GM12878 (cell line): ENCODE data around the gene LSP1. TPM values are rescaled to one million over a fixed set of nuclear protein-coding genes. Genes with fewer than 3 reads are reported as not detected.
A peak's percentile ranks its signal among the peaks of the same experiment; 100 is the strongest.

Source experiments
- ATAC-seq: fragments of 200-7000 bp; cut with Tn5 transposase; 3 replicates; pipeline ENCODE4 v1.9.1; 2020; ENCODE audit warnings: mild to moderate bottlenecking, moderate library complexity
- BruUV-seq: library from RNA; stranded (reverse); fragments of 400-500 nt; replicated peaks from 2 replicates; lab custom pipeline; 2021; lab: Mats Ljungman, UMichigan
- CTCF ChIA-PET: fragments of 300-600 bp; sonication (Branson Sonifier 250); formaldehyde crosslinking; extraction: SDS; loops from one replicate; lab custom pipeline; 2021; ENCODE audit warnings: inconsistent platforms; lab: Yijun Ruan, JAX
- POLR2A ChIA-PET: fragments of 350-600 bp; formaldehyde crosslinking; extraction: SDS; loops from one replicate; lab custom pipeline; 2021; ENCODE audit warnings: inconsistent platforms; lab: Charles Lee
- RAD21 ChIA-PET: fragments of 300-600 bp; sonication (Branson Sonifier 250); formaldehyde crosslinking; loops from one replicate; lab custom pipeline; 2023; ENCODE audit warnings: antibody characterized with exemption; ENCODE audit not compliant: unreplicated experiment; lab: Charles Lee
- SMC1A ChIA-PET: fragments of 300-600 bp; sonication (Branson Sonifier 250); formaldehyde crosslinking; loops from one replicate; lab custom pipeline; 2023; ENCODE audit not compliant: unreplicated experiment, uncharacterized antibody; lab: Charles Lee
- DNase-seq: peaks from one replicate; pipeline ENCODE4 v3.0.0-alpha.2; 2011; ENCODE audit warnings: low read depth, low spot score
- FAIRE-seq: peaks from 3 replicates; lab custom pipeline; 2011; peaks lifted over from hg19 to GRCh38; lab: Jason Lieb, UNC
- H2AFZ ChIP-seq: 2 replicates; pipeline ENCODE4 v1.6.0; 2011; ENCODE audit warnings: low read depth, low read length, control low read depth; ENCODE audit not compliant: control insufficient read depth
- H3K27ac ChIP-seq: 2 replicates; pipeline ENCODE4 v1.5.1; 2011; ENCODE audit warnings: control low read depth; ENCODE audit not compliant: control insufficient read depth, insufficient read depth
- H3K27me3 ChIP-seq, 2 experiments: replicated peaks in 1 of 2; 2 replicates each; pipeline versions ENCODE4 v1.6.0 to v1.6.1; 2011; ENCODE audit warnings: low read length in 1 of 2; ENCODE audit not compliant: control insufficient read depth in 2 of 2, insufficient read depth in 2 of 2
- H3K36me3 ChIP-seq, 2 experiments: 2 replicates each; pipeline ENCODE4 v1.5.1; 2011; ENCODE audit warnings: low read length in 1 of 2; ENCODE audit not compliant: control insufficient read depth in 2 of 2, insufficient read depth in 2 of 2
- H3K4me1 ChIP-seq: 2 replicates; pipeline ENCODE4 v1.6.1; 2011; ENCODE audit warnings: mild to moderate bottlenecking, low read length, moderate library complexity, mixed read lengths; ENCODE audit not compliant: control insufficient read depth, insufficient read depth
- H3K4me2 ChIP-seq: 2 replicates; pipeline ENCODE4 v1.6.0; 2011; ENCODE audit warnings: control low read depth; ENCODE audit not compliant: control insufficient read depth, insufficient read depth
- H3K4me3 ChIP-seq: fragments of 200-600 bp; sonication (generic); 2 replicates; pipeline ENCODE4 v1.5.1; 2016
- H3K79me2 ChIP-seq: 2 replicates; pipeline ENCODE4 v1.6.0; 2011; ENCODE audit warnings: low read length; ENCODE audit not compliant: control insufficient read depth, insufficient read depth
- H3K9ac ChIP-seq: 2 replicates; pipeline ENCODE4 v1.8.0; 2011; ENCODE audit warnings: low read length, control low read depth, mixed read lengths; ENCODE audit not compliant: control insufficient read depth, insufficient read depth
- H3K9me3 ChIP-seq: replicated peaks from 3 replicates; pipeline ENCODE4 v1.5.1; 2011; ENCODE audit warnings: mild to moderate bottlenecking, low read length; ENCODE audit not compliant: control insufficient read depth, insufficient read depth
- H4K20me1 ChIP-seq: 2 replicates; pipeline ENCODE4 v1.6.0; 2011; ENCODE audit not compliant: control insufficient read depth, insufficient read depth
- ESRRA ChIP-seq: IDR thresholded peaks from 2 replicates; pipeline ENCODE4 v1.6.1; 2012; ENCODE audit warnings: mild to moderate bottlenecking, low read length, improper control_type of control experiment
- ETV6 ChIP-seq, 2 experiments: fragments of 450-650 bp in 1 of 2; IDR thresholded peaks in 1 of 2; conservative IDR thresholded peaks in 1 of 2; 2 replicates each; pipeline ENCODE4 v1.6.1; 2014; ENCODE audit warnings: antibody characterized with exemption in 1 of 2, borderline replicate concordance in 1 of 2, low read depth in 1 of 2, mild to moderate bottlenecking in 1 of 2, moderate library complexity in 1 of 2
- IKZF2 ChIP-seq, 2 experiments: fragments of 450-650 bp; IDR thresholded peaks; 2 replicates each; pipeline ENCODE4 v1.6.1; 2017; ENCODE audit warnings: mild to moderate bottlenecking in 2 of 2, moderate library complexity in 2 of 2
- NR2C2 ChIP-seq: IDR thresholded peaks from 2 replicates; pipeline ENCODE4 v1.6.1; 2011; ENCODE audit warnings: borderline replicate concordance, low read depth; ENCODE audit not compliant: control insufficient read depth, insufficient read length
- POLR2A ChIP-seq: IDR thresholded peaks from 2 replicates; pipeline ENCODE4 v1.6.1; 2011; ENCODE audit warnings: low read depth, mild to moderate bottlenecking, low read length
- TCF7 ChIP-seq: IDR thresholded peaks from 2 replicates; pipeline ENCODE4 v1.6.1; 2014; ENCODE audit warnings: antibody characterized with exemption, borderline replicate concordance
- ZNF274 ChIP-seq: IDR thresholded peaks from one replicate; pipeline ENCODE4 v1.8.0; 2011; ENCODE audit not compliant: insufficient read length, insufficient read depth
- WGBS: methylation state at CpG from one replicate; pipeline ENCODE4 v1.1.6; 2016; ENCODE audit warnings: low lambda C conversion rate; ENCODE audit not compliant: insufficient replicate concordance, insufficient coverage; ENCODE audit errors: missing lambda C conversion rate; 5-methylcytosine and 5-hydroxymethylcytosine counted together
- in situ Hi-C: fragments of 300-500 bp; cut with MboI; formaldehyde crosslinking; loops from 9 replicates; pipeline ENCODE4 v1.14.3; 2018; ENCODE audit warnings: mixed read lengths
- intact Hi-C: fragments of 100-400 bp; cut with micrococcal nuclease; formaldehyde crosslinking; loops from one replicate; pipeline ENCODE4 v1.14.2; 2022; ENCODE audit not compliant: unreplicated experiment
- polyA plus RNA-seq, 11 experiments: library from polyadenylated mRNA; depleted of rRNA in 4 of 11; unstranded in 6 of 11; stranded (reverse) in 5 of 11; fragments of >200 nt; fragmentation: Nextera tagmentation in 4 of 11; fragmentation: Illumina TruSeq in 1 of 11; extraction: Ambion mirVana in 4 of 11; extraction: Trizol in 1 of 11; gene quantifications; 1 replicate in 1 of 11; 2 replicates in 10 of 11; pipeline versions ENCODE4 v1.2.1 to v1.2.3, GENCODE V29; 2011 to 2016; ENCODE audit warnings: inconsistent platforms in 2 of 11, missing spikeins in 2 of 11, low read depth in 1 of 11
- total RNA-seq, 4 experiments: library from RNA; depleted of rRNA in 3 of 4; stranded (reverse); fragments of >200 nt in 3 of 4; fragmentation: Illumina TruSeq in 1 of 4; extraction: Trizol in 1 of 4; gene quantifications; 2 replicates each; pipeline versions ENCODE4 v1.2.1 to v1.2.3, GENCODE V29; 2013 to 2021
- TF ChIP-seq, protein P1 (sequence below): fragments of 450-650 bp; IDR thresholded peaks from 2 replicates; pipeline ENCODE4 v1.6.1; 2017; ENCODE audit warnings: mild to moderate bottlenecking, moderate library complexity

The LSP1 gene
- total and polyA plus RNA-seq, 10 of the 15 experiments (the other 5 are each of a cell fraction or from before 2014, with no cell fraction given) = 19.2 to 488 (median 369) TPM

DNA sequence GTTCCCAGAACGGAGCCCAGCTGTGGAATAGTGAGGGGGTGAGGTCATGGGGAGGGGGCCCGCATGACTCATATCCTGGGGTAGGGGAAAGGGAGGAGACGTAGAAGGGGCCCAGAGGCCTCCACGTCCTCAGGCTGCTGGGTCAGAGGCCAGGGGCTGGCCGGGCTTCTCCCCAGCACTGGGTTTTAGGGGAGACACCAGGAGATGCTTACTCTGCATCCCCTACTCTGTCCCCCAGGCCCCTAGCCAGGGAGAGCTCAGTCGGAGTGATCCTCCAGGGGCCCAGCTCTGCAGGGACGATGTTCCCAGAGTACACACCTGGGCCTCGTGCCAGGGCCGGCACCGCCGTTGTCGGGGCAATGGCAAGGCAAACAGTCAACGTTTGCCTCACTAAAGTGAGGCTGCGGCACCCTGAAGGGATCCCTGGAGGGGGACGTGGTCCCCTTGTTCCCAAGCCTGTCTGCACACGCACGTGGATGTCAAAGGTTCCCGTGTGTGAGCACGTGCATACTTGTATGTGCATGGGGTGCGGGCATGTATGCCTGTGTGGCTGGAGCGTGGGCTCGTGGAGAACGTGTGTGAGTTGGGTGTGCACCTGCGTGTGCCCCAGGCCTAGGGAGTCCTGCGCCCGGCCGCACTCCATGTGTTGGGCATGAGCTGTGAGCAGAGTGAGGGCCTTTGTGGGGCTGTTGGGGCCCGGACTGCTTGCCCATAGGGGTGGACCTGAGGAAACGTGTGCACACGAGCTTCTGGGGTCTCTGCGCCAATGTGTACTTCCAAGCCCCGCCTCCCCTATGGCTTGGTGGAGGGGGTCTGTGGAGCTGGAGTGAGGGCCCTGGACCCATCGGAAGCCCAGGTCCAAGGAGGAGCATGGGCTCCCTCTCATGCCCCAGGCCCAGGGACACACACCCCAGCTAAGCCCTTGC is 24.6 kb downstream of the LSP1 start:
- H3K4me3 ChIP-seq = no peak overlapping the region
- intact Hi-C loops = no loop called here
- TF ChIP-seq TCF7 (no peak), POLR2A (0 out of 2 replicates have a peak, but pooled peaks have one; percentile 23), NR2C2 (no peak), ZNF274 (no peak), ESRRA (no peak), IKZF2 (IDR thresholded peaks at IDR 0.05) (no peak), ETV6 (conservative IDR thresholded peaks at IDR 0.05 in 1 of 2, IDR thresholded peaks at IDR 0.05 in 1 of 2; ENCODE audit: borderline replicate concordance in 1 of 2, low read depth in 1 of 2) (no peak)
- TF ChIP-seq, protein P1, sequence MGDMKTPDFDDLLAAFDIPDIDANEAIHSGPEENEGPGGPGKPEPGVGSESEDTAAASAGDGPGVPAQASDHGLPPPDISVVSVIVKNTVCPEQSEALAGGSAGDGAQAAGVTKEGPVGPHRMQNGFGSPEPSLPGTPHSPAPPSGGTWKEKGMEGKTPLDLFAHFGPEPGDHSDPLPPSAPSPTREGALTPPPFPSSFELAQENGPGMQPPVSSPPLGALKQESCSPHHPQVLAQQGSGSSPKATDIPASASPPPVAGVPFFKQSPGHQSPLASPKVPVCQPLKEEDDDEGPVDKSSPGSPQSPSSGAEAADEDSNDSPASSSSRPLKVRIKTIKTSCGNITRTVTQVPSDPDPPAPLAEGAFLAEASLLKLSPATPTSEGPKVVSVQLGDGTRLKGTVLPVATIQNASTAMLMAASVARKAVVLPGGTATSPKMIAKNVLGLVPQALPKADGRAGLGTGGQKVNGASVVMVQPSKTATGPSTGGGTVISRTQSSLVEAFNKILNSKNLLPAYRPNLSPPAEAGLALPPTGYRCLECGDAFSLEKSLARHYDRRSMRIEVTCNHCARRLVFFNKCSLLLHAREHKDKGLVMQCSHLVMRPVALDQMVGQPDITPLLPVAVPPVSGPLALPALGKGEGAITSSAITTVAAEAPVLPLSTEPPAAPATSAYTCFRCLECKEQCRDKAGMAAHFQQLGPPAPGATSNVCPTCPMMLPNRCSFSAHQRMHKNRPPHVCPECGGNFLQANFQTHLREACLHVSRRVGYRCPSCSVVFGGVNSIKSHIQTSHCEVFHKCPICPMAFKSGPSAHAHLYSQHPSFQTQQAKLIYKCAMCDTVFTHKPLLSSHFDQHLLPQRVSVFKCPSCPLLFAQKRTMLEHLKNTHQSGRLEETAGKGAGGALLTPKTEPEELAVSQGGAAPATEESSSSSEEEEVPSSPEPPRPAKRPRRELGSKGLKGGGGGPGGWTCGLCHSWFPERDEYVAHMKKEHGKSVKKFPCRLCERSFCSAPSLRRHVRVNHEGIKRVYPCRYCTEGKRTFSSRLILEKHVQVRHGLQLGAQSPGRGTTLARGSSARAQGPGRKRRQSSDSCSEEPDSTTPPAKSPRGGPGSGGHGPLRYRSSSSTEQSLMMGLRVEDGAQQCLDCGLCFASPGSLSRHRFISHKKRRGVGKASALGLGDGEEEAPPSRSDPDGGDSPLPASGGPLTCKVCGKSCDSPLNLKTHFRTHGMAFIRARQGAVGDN = no peak
- H3K4me2 ChIP-seq = no peak overlapping the region
- no peak overlapping the region for H2AFZ ChIP-seq
- FAIRE-seq (no peak), DNase-seq (no peak), ATAC-seq (no peak)
- H4K20me1 ChIP-seq = no peaks in the 10 kb centered on the region
- 68% methylated on average over 32 of the region's 33 CpGs for WGBS
- no peaks in the 10 kb centered on the region for H3K9me3 ChIP-seq
- in situ Hi-C loops = no loop called here
- no peaks in the 10 kb centered on the region for H3K27me3 ChIP-seq
- peaks cover 0 to 15% of the 10 kb centered on the region in 2 experiments; a peak in 2 of 4 replicates for H3K36me3 ChIP-seq
- no peaks in the 10 kb centered on the region; the same call in 1 of the 2 replicates for H3K4me1 ChIP-seq
- RAD21 ChIA-PET = interaction anchor here (1.4 kb wide), 1 partner anchor 41 kb away, joined by 3 read pairs; no protein-coding TSS in a partner anchor
- H3K9ac ChIP-seq = no peak overlapping the region
- H3K27ac ChIP-seq = no peak overlapping the region
- POLR2A ChIA-PET = no interaction called here
- BruUV-seq = no TSS peak
- SMC1A ChIA-PET = no interaction called here
- CTCF ChIA-PET = no interaction called here
- H3K79me2 ChIP-seq = no peaks in the 10 kb centered on the region; the same call in none of the 2 replicates
